SK-N-SH (cell line): Measurements from ENCODE around the gene PRDX6.

Source experiments
- CHD2 ChIP-seq: fragments of 150-350 bp; IDR thresholded peaks from 2 replicates; pipeline ENCODE4 v1.6.1; 2018; ENCODE audit warnings: low read length; ENCODE audit not compliant: partially characterized antibody
- EZH2phosphoT487 ChIP-seq: fragments of 200-600 bp; sonication (generic); IDR thresholded peaks from 2 replicates; pipeline ENCODE4 v1.6.1; 2017; ENCODE audit warnings: low read depth, mixed run types, mild to moderate bottlenecking, antibody characterized with exemption, moderate library complexity, borderline replicate concordance
- FOXJ3 ChIP-seq: sonication (generic); formaldehyde crosslinking; IDR thresholded peaks from 2 replicates; pipeline ENCODE4 v1.5.1; 2020; ENCODE audit warnings: mild to moderate bottlenecking, missing genetic modification reagents
- RFX5 ChIP-seq: IDR thresholded peaks from 2 replicates; pipeline ENCODE4 v1.6.1; 2012; ENCODE audit warnings: mild to moderate bottlenecking, improper control_type of control experiment, low read length
- USF2 ChIP-seq: fragments of 150-350 bp; IDR thresholded peaks from 2 replicates; pipeline ENCODE4 v1.6.1; 2017; ENCODE audit warnings: antibody characterized with exemption, low read length, low read depth, borderline replicate concordance
- TF ChIP-seq, protein P1 (sequence below): IDR thresholded peaks from 2 replicates; pipeline ENCODE4 v1.4.0; 2012; ENCODE audit warnings: low read depth, borderline replicate concordance
- TF ChIP-seq, protein P2 (sequence below): fragments of 200-600 bp; sonication (generic); IDR thresholded peaks from 2 replicates; pipeline ENCODE4 v1.6.1; 2017; ENCODE audit warnings: antibody characterized with exemption, mild to moderate bottlenecking, moderate library complexity

GRCh38 chr1:173453982-173454381 is 23.2 kb upstream of the PRDX6 start:
- TF ChIP-seq, protein P1, sequence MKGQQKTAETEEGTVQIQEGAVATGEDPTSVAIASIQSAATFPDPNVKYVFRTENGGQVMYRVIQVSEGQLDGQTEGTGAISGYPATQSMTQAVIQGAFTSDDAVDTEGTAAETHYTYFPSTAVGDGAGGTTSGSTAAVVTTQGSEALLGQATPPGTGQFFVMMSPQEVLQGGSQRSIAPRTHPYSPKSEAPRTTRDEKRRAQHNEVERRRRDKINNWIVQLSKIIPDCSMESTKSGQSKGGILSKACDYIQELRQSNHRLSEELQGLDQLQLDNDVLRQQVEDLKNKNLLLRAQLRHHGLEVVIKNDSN = no peak
- TF ChIP-seq, protein P2, sequence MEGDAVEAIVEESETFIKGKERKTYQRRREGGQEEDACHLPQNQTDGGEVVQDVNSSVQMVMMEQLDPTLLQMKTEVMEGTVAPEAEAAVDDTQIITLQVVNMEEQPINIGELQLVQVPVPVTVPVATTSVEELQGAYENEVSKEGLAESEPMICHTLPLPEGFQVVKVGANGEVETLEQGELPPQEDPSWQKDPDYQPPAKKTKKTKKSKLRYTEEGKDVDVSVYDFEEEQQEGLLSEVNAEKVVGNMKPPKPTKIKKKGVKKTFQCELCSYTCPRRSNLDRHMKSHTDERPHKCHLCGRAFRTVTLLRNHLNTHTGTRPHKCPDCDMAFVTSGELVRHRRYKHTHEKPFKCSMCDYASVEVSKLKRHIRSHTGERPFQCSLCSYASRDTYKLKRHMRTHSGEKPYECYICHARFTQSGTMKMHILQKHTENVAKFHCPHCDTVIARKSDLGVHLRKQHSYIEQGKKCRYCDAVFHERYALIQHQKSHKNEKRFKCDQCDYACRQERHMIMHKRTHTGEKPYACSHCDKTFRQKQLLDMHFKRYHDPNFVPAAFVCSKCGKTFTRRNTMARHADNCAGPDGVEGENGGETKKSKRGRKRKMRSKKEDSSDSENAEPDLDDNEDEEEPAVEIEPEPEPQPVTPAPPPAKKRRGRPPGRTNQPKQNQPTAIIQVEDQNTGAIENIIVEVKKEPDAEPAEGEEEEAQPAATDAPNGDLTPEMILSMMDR = no peak
- TF ChIP-seq RFX5 = no peak
- TF ChIP-seq EZH2phosphoT487 = no peak
- TF ChIP-seq USF2 = no peak
- no peak for TF ChIP-seq CHD2
- TF ChIP-seq FOXJ3 (CRISPR knock-in tag) = no peak
